Measurements from ENCODE around the gene IFI30. TPM values are rescaled to one million over a fixed set of nuclear protein-coding genes. Genes with fewer than 3 reads are reported as not detected.

Gene IFI30
- total RNA-seq, 1 donor from 2014 or later, result 554 TPM

- intact Hi-C loops (cut with DNase I), result no loop called here
- Histone ChIP-seq H3K27me3 (no peaks in the 10 kb centered on the region), H3K4me3 (no peak overlapping the region), H3K9me3 (no peaks in the 10 kb centered on the region), H3K4me1 (peaks cover 8% of the 10 kb centered on the region), H3K36me3 (peaks cover 49% of the 10 kb centered on the region), H3K27ac (no peak overlapping the region)
- DNase-seq, result no peak
- no peak for TF ChIP-seq CTCF (IDR thresholded peaks at IDR 0.05)
- ATAC-seq, result no peak
Measured at GRCh38 chr19:18147396-18147795, 26.2 kb upstream of the IFI30 start.

DNA sequence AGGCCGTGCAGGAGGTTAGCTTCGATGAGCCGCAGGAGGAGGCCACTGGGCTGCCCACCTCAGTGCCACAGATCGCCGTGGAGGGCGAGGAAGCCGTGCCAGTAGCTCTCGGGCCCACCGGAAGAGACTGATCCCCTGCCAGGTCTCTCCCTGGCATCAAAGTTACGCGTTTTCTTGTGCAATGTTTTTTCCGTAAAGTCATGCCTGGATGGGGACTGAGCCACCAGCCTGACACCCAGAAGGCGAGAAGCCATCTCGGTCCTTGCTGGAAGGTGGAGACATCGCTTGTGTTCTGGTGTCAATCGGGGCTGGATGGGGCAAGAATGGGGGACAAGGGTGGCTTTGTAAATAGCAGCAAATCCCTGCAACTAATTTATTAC is 24.0 kb upstream of the IFI30 start:
- H3K4me3 ChIP-seq, result no peak overlapping the region
- no peaks in the 10 kb centered on the region for H3K27me3 ChIP-seq
- H3K4me1 ChIP-seq, result peaks cover 18% of the 10 kb centered on the region
- DNase-seq (no peak), ATAC-seq (no peak)
- intact Hi-C loops (cut with DNase I), result no loop called here
- H3K27ac ChIP-seq, result no peak overlapping the region
- H3K9me3 ChIP-seq, result no peaks in the 10 kb centered on the region
- H3K36me3 ChIP-seq, result peaks cover 28% of the 10 kb centered on the region
- no peak for TF ChIP-seq CTCF (IDR thresholded peaks at IDR 0.05)

- Histone ChIP-seq H3K9me3 (no peaks in the 10 kb centered on the region), H3K27ac (no peak overlapping the region)
- intact Hi-C loops (cut with DNase I), result no loop called here
Measured at GRCh38 chr19:18150776-18151624, 22.6 kb upstream of the IFI30 start.

GRCh38 chr19:18152442-18152816 is 21.2 kb upstream of the IFI30 start:
- H3K36me3 ChIP-seq, result peaks cover 5% of the 10 kb centered on the region
- intact Hi-C loops (cut with DNase I), result no loop called here
- peak; percentile 68 for ATAC-seq
- TF ChIP-seq CTCF (IDR thresholded peaks at IDR 0.05), result peak; percentile 60
- peak; percentile 96 for DNase-seq
- H3K9me3 ChIP-seq, result no peaks in the 10 kb centered on the region
- H3K4me3 ChIP-seq, result peak overlapping the region; percentile 81
- no peaks in the 10 kb centered on the region for H3K27me3 ChIP-seq
- peaks cover 38% of the 10 kb centered on the region for H3K4me1 ChIP-seq
- peak overlapping the region; percentile 96 for H3K27ac ChIP-seq

More at GRCh38 chr19:18150776-18151624, 22.6 kb upstream of the IFI30 start:
- Histone ChIP-seq H3K4me1 (peaks cover 24% of the 10 kb centered on the region), H3K27me3 (no peaks in the 10 kb centered on the region), H3K36me3 (peaks cover 13% of the 10 kb centered on the region), H3K4me3 (no peak overlapping the region)
- ATAC-seq (no peak), DNase-seq (no peak)
- TF ChIP-seq CTCF (IDR thresholded peaks at IDR 0.05), result no peak

DNA sequence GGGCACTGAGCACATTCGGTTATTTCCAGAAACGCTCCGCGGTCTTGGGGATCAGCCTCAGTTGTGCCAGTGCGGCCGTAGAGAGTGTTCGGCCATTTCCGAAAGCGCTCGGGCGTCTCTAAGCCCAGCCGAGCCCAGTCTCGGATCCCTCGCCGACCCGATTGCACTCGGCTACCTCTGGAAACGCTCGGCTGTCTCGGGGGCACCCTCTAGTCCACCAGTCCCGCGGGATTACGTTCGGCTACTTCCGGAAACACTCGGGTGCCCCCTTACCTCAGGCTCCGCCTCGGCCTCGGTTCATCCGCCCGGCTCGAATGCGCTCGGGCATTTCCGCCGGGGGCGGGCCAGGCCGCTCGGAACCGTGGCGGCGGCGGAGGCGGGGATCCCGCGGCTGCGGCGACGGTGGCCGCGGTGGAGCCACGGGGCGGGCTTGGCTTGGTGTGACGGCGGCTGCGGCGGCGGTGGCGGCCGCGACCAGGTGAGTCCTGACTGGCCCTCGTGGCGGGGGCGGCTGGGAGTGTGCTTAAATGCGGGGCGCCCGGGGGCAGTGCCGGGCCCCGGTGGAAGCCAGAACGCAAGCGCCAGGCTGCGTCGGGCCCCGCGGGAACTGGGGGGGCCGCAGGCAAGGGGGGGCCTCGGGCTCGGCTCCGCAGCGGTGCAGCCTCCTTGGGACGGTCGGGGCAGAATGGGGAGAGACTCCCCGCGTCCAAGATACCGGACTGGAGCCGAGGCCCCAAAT is 20.6 kb upstream of the IFI30 start, which contains the start of gene PIK3R2:
PIK3R2 (plus strand) TSS at position 347 of the 739 bp plus-strand sequence. CDS start 2,717 bp downstream, outside the sequence.
- Histone ChIP-seq H3K36me3 (no peaks in the 10 kb centered on the region), H3K27me3 (no peaks in the 10 kb centered on the region), H3K27ac (peak within 1 kb of the TSS; percentile 96), H3K4me1 (peaks cover 42% of the 10 kb centered on the region), H3K4me3 (peak within 1 kb of the TSS; percentile 81), H3K9me3 (no peaks in the 10 kb centered on the region)
- DNase-seq, result peak; percentile 99
- intact Hi-C loops (cut with DNase I), result no loop called here
- no peak for TF ChIP-seq CTCF (IDR thresholded peaks at IDR 0.05)
- ATAC-seq, result peak; percentile 92
